ENCODE data around the gene TMEM250.

TMEM250 gene

DNA sequence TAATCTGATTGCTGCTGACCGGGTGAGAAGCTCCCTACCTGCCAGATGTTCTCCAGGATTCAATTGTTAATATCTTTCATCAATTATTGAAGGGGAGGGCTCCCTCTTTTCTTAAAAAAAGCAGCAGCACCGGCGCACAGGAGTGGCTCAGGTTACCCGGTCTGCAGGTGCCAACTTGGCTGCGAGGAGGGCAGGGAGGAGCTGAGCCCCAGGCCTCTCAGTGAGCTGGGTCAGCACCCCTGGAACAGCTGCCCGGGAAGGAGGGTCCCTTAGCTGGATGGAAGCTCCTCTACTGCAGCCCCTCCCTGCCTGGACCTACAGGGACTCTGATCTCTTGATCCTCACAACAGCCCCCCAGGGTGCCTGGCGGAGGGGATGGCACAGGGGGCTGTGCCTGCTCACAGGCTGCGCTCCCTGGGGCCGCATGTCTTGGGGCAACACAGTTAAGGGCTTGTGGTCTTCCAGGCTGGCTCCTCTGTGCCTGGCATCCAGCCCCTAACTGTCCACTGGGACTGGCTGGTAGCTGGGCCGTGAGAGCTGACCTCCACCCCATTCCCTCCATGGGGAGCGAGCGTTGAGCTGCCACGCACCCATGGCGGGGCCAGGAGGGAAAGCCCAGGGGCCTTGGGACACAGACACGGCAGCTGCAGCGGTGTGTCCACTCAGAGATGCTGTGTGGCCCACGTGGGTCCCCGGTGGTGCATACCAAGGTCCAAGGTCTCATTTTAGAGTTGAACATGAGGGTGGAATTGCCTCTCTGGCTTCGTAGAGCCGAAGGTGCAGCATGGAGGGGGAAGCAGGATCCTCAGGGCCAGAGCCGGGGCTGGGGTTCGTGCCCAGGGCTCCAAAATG, 28.6 kb upstream of the TMEM250 start:
- no peak for ATAC-seq

DNA sequence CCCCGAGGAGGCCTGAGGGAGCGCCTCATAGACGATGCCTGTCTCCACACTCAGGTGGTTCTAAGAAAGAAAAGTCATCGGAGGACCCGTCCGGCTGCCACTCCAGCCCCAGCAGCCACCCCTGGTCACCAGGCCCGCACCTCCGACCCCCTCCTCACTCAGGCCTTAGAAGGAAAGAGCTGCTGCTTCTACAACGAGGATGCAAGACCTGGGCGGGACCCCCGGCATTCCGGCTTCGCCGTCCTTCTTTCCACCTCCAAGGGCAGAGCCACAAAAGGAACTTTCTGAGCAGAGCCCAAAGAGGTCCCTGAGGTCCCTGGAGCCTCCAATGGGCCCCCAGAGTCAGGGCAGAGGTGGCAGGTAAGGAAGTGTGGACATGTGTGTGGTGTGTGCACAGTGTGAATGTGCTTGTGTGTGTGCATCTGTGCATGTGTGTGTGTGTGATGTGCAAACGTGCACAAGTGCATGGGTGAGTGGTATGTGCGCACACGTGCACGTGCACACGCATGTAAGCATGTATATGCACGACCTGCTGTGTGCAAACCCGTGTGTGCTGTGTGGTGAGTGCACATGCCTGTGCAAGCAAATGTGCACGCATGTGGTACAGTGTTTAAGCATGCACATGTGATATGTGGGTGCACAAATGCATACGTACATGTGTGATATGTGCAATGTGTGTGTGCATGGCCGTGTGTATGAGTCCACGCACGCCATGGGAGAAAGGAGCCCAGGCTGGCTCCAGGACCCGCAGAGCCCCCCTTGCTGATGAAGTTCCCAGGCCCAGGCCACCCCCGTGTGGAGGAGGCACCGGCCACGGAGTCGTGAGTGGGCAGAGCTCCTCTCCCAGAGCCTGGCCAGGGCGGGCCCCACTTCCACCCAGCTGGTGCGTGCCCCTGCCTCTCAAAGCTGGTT, 27.7 kb upstream of the TMEM250 start:
- no peak for ATAC-seq

DNA sequence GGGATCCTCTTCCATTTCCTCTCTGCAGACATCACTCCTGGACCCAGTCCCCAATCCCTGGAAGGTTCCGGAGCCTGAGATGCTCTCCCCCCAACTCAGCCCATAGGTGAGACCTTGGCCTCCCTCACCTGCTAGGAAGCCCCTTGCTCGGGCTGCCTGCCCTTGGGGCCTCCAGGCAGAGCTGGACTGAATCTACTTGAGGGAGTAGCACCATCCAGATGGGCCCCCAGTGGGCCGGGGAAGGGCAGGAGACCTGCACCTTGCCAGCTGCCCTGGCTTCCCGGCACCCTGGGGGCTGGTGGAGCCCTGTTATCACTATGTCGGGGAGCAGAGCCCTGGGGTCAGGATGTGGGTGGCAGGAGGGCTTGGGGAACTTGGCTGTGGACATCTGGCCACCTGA, 26.9 kb upstream of the TMEM250 start:
- no peak for ATAC-seq

DNA sequence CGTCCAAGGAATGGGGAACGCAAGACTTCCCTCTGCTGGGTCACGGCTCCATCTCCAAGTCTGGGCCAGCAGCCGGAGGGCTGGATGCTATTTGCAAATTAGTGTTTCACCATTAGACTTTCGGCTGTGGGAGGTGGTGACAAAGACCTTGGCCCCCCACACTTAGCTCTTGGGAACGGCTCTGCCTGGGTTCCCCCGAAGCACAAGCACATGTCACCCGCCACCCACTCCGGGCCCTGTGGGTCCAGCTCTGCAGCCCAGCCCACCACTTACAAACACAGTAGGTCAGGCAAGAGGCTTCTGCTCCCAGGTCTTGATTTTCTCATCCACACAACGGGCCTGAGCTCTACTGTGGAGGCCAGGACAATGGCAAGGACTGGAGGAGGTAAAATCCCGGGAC, 25.8 kb upstream of the TMEM250 start:
- ATAC-seq = no peak

DNA sequence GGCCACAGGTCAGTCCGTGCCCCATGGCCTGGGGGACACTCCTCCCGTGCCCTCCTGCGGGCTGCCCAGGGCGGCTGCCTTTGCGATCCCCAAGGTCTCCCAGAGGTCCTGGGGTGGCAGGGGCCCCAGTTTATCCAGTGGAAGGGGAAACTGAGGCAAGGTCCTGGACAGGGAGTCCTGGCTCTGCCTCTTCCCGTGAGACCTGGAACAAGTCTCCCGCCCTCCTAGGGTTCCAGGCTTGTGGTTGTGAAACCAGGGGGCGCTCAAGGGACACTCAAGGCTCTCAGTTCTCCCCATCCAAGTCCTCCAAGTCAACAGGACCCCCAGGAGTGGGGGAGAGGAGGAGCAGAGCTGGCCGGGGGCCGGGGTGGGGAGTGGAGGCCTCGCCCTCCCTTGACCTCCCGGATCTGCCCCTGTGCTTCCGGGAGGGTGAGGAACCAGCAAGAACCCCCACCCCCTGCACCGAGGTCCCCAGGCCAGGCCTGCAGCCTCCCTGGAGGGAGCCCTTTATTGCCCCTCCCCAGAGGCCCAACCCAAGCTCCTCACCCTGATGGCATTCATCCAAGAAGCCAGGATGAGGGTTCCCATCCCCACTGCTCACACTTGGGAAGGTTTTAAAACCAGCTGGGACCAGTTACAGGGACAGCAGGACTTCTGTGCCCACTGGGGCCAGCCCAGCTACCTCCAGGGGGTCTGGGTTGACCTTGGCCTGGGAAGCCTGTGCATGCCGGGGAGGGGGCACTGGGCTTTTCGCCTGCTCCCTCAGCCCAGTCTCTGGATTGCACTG, 24.7 kb upstream of the TMEM250 start:
- ATAC-seq = no peak

DNA sequence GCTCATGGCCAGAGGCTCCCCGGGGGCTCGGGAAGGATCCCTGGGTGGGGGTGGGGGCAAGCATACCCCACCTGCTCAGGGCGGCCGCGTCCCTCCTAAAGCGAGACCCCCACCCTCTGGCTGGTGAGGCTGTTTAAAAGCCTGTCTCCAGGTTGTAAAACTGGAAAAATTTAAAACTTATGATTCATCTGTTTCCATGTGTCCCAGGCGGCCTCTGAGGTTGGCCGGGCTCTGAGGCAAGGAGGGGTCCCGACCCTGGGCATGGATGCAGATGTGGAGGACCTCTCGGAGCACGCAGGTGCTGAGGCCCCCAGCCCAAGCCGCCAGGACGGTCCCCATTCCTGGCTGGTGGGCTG, 24.2 kb upstream of the TMEM250 start:
- ATAC-seq = no peak

DNA sequence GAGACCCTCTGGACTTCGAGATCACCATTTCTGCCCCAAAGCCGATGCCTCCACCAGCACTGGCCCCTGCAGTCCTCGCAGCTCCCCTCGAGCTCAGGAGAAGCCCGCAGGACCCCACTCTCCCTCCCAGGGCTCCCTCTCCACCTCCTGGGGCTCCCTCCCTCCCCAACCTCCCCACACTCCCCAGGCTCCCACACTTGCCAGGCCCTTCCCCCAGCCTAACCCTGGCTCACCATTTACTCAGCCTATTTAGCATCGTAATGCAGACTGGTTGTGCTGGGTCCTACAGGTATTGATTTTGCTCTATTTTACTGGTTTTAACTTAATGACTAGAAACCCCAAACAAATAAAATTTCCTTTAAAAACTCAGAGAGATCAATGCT, 23.7 kb upstream of the TMEM250 start:
- no peak for ATAC-seq

DNA sequence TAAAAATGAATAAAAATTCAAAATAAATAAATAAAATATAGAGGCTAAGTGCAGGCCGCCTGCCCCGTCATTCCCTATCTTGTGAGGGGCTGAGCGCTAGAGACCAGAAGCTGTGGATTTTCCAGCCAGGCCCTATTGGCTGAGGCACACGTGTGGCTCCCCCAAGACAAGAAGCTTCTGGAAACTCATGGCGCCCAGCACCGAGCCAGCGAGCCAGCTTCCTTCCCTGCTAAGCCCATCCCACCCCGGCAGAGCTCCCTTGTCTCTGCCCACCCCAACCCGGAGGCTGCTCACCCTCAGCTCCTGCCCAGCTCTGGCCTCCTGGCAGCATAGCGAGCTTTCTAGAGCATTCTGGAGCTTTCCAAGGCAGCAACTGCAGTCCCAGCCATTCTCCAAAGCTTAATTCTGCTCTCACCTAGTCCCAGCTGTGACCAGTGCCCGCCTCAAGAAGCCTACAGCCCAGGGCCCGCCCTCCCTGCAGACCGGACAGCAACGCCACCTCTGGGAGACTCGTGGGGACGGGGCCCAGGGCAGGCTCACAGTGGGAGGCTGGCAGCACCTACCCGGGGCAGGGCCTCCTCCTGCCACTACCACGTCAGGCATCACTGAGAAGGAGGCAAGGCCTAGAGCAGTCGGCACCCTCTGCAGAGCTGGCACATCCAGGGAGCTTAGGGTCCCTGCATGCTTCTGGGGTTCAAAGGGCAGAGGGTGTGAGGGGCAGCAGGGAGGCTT, 23.2 kb upstream of the TMEM250 start:
- ATAC-seq = no peak

DNA sequence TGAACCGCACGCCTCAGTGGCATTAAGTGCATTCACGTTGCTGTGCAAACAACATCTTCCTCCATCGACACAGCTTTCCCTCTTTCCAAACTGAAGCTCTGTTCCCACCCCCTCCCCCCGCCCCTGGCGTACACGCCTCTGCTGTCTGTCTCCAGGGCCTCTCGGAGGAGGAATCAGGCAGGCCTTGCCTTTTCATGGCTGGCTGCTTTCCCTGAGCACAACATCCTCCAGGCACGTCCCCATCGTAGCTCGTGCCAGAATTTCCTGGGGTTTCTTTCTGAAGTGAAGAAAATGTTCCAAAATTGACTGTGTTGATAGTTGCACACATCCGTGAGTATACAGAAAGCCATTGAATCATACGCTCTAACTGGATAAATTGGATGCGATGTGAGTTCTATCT, 22.3 kb upstream of the TMEM250 start:
- ATAC-seq = no peak

DNA sequence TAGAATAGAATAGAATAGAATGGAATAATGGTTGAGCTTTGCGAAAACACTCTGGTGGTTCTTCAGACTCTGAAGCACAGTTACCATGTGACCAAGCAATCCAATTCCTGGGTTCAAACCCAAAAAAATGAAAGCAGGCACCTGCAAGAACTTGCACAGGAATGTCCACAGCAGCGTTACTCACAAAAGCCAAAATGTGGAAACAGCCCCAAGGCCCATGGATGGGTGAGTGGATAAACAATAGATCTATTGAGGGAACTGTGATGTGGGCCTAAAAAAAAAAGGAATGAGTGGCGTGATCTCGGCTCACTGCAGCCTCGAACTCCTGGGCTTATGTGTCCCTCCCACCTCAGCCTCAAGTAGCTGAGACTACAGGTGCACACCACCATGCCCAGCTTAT, 21.4 kb upstream of the TMEM250 start:
- ATAC-seq = no peak

DNA sequence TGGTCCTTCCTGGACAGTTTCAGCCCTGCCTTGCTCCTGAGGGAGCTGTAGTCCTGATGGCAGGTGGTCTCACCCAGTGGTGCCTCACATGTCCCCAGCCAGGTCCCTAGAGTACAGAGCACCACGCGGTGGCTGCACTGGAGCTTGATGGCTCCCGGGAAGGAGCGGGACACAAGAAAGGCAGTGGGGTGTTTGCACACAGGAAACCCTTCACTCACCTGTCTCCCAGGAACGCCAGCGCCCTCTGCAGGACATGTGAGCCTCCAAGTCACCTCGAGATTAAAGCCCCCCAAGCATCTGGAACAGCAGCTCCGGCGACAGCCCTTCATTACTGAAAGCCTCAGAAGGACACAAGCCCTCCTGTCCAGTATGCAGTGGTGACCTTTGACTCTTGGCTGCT, 19.9 kb upstream of the TMEM250 start:
- no peak for ATAC-seq

DNA sequence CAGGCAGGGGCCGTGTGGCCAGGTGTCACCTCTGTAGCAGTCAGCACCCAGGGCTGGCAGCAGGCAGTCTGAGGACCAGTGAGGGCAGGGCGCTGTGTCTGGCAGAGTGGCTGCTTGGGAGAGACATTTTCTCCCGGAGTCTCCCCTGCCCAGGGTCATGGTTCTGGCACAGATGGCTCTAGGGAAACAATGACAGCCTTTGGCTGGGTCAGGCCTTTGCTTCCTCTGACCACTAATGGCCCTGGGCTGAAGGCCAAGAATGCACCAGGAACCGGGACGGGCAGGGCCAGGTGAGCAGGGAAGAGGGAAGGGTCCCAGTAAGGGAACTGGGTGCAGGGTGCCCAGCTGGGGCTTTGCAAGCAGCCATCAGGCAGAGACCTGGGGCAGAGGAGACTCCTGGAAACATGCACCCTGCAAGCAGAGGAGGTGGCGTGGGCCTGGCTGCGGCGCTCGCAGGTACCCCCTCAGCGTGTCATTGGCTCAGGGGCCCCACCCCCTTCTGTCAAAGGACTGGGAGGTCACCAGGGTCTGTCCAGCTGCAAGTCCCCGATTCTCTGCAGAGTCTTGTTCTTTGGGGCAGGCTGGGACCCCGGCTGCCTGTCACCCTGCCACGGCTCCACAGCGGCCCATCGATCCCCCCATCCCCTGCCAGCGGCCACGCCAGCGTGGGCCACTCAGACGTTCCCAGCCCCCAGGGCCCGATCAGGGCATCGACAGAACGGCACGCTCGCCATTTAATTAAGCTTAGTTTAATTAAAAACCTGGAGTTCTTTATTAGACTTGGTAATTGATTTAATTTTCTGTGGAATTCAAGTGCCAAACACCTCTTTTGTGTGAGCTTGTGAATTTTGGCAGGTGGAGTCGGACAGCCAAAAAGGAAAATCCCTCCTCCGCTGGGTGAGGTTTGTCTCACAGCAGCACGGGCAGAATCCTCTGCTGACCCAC, 18.9 kb upstream of the TMEM250 start:
- no peak for ATAC-seq

DNA sequence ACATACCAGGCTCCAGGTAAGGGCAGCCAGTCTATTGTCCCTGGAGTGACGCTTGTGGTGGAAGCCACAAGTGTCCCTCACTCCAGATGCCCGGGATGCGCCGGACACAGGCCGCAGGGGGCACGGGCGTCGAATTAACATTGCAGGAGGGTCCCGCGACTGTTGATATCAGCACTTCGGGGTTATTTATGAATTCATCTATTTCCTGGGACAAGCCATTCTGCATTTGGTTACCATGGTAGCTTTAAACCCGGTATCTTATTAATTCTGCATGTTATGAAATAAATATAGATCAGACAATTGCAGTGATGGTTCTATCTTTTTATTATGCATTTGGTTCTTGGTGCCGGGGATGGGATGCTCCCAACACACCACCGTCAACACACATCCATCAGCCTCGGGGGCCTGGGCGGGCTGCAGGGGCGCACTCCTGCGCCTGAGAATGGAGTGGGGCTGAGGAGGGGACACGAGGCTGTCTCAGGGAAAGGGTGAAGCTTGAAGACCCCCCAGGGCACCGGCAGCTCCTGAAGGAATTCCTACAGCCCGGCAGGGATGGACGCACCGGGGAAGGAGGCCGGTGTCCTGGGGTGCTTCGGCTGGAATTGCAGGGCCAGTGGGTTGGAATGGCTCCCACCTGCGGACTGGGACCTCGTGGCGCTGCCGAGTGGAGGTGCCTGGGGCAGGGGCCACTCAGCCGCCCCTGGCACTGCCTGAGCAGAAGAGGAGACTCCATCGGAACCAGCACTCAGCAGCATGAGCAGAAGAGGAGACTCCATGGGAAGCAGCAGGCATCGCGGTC, 17.7 kb upstream of the TMEM250 start:
- no peak for ATAC-seq

DNA sequence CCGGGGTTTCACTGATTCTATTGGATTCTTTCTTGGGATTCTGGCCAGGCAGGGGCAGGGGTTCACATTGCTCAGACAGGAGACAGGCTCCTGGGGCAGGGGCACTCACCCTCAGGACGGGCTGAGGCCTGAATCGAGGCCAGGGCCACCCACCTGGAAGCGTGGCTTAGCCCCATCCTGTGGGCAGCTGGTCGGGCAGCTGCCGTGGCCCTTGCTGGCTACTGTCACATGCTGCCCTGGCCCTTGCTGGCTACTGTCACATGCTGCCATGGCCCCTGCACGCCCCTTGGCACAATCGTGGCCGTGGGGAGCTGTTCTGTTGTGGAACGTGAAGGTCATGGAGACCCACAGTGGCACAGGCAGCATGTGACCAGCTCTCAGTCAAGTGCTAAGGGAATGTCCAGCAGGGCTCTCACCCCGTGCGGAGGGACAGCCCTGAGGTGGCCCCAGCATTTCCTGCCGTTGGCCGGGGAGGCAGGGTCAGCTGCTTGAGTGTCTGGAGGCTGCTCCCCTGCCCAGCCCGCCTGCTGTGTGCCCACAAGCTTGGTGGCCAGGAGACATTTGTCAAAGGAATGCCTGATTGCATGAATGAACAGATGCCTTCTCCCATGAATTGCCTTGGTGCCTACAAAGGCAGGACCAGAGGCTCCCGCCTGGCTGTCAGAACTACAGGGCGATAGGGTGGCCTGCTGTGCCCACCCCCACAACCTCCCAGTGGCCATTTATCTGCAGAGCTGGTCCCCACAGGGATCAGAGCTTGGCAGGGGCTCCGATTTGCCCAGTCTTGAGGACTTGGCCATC, 16.9 kb upstream of the TMEM250 start:
- no peak for ATAC-seq

DNA sequence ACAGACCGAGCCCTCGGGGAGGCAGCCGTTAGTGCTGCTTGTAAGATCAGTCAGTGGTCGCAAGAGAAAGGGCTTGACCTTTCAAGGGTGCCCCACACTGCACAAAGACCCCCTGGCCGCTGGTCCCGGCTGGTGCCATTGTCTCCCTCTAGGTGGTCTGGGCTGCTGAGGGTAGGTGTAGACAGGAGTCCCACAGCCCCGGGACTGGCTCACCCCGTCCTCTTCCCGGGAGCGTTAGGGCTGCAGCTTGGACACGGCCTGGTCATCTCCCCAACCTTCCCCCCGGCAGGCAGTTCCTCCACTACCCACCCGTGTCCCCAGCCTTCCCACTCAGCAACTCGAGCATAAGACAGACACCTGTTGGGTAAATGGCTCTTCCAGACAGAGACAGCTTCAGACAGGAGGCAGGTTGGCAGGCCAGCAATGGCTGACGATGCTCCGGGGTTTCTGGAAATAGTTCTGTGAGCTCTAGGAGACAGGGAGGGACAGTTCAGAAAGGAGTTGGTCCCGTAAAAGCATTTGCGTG, 15.3 kb upstream of the TMEM250 start:
- ATAC-seq = peak in 1 of 2 donors; percentile 11

DNA sequence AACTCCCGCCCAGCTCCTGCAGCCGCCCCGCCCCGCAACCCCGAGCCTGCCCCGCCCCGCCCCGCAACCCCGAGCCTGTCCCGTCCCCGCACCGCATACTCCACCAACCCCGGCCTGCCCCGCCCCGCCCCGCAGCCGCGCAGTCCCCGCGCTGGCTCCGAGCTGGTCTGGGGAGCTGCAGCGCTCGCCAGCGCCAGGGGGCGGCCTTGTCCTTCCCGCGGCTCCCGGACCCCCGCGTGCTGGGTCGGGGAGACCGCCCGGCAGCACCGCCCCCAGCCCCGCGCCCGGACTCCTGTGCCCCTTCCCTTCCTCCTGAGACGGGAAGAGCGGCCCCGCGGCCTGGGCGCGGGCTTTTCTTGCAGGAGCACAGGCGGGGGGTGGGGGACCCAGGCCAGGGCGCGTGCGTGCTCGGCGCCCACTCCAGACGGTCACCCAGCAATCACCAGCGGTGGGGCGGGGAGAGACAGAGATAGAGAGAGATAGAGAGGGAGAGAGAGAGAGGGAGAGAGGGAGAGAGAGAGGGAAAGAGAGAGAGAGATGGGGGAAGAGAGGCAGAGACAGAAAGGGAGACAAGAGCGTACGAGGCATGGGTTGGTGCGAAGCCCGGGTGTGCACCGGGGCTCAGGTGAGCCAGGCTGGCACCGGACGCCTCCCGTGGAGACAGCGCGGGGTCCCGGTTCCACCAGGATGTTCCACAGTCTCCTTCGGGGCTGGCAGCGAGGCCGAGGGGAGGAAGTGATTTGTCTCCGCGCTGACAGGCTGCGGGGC, 14.7 kb upstream of the TMEM250 start:
- ATAC-seq = peak; percentile 51 to 64

DNA sequence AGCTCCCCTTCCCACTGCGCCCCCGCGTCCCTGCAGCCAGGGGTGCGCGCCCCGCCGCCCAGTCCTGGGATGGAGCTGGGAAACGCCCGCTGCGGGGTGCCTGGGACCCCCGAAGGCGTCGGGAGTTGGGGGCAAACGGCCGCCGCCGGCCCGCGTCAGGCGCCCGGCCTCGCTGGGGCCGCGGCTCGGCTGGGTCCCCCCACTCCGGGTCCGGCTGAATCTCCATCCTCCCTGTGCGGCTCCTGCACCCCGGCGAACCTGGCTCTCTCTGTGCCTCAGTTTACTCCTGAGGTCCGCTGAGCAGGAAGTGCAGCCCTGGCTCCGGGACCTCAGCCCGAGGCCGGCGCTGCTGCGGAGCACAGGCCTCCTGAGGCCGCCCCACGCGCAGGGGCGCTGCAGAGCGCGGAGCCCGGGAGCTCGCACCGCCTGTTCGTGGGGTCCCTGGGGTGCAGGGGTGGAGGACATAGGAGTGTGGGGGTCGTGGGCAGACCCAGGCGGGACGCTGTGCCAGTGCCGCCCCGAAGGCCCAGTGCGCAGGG, 13.9 kb upstream of the TMEM250 start:
- ATAC-seq = no peak
